HepG2 (cell line): Measurements from ENCODE around the gene SLC43A3. TPM values are rescaled to one million over a fixed set of nuclear protein-coding genes. Genes with fewer than 3 reads are reported as not detected.

Experiments used
- ATAC-seq: fragments of 200-7000 bp; cut with Tn5 transposase; 3 replicates; pipeline ENCODE4 v1.9.1; 2020; ENCODE audit warnings: mild to moderate bottlenecking, moderate library complexity
- BruUV-seq: library from RNA; stranded (reverse); fragments of 400-500 nt; replicated peaks from 2 replicates; lab custom pipeline; 2021; lab: Mats Ljungman, UMichigan
- CTCF ChIA-PET: fragments of 300-600 bp; formaldehyde crosslinking; extraction: SDS; loops from one replicate; lab custom pipeline; 2021; ENCODE audit warnings: low total read pairs, inconsistent platforms, low intra/inter-chr PET ratio; lab: Yijun Ruan, JAX
- POLR2A ChIA-PET: fragments of 350-600 bp; sonication (Branson Sonifier 250); formaldehyde crosslinking; loops from one replicate; lab custom pipeline; 2020; ENCODE audit warnings: antibody characterized with exemption, inconsistent platforms; lab: Yijun Ruan, JAX
- DNase-seq: peaks from one replicate; pipeline ENCODE4 v3.0.0-alpha.2; 2015; ENCODE audit warnings: low spot score
- FAIRE-seq: peaks from 3 replicates; lab custom pipeline; 2011; peaks lifted over from hg19 to GRCh38; lab: Jason Lieb, UNC
- H2AFZ ChIP-seq: one replicate; pipeline ENCODE4 v1.6.1; 2011; ENCODE audit warnings: low read length, inconsistent platforms
- H3K27ac ChIP-seq: fragments of 300-600 bp; 3 replicates; pipeline ENCODE4 v1.8.0; 2011; ENCODE audit warnings: mixed run types, mild to moderate bottlenecking, mixed read lengths, low read length, inconsistent platforms; ENCODE audit not compliant: insufficient read depth; ENCODE audit errors: extremely low read length
- H3K27me3 ChIP-seq, 2 experiments: fragments of 200-600 bp in 1 of 2; 2 replicates in 1 of 2; 3 replicates in 1 of 2; pipeline versions ENCODE4 v1.6.0 to v1.8.0; 2011; ENCODE audit warnings: low read length in 2 of 2, mild to moderate bottlenecking in 2 of 2, moderate library complexity in 2 of 2, inconsistent platforms in 1 of 2; ENCODE audit not compliant: insufficient read depth in 2 of 2, control insufficient read depth in 1 of 2
- H3K36me3 ChIP-seq, 2 experiments: fragments of 200-600 bp in 1 of 2; replicated peaks in 1 of 2; 2 replicates in 1 of 2; 3 replicates in 1 of 2; pipeline versions ENCODE4 v1.5.1 to v1.8.0; 2011; ENCODE audit warnings: low read length in 2 of 2, inconsistent platforms in 1 of 2; ENCODE audit not compliant: insufficient read depth in 2 of 2, control insufficient read depth in 1 of 2
- H3K4me1 ChIP-seq: 2 replicates; pipeline ENCODE4 v1.5.1; 2012; ENCODE audit warnings: low read length, inconsistent platforms; ENCODE audit not compliant: insufficient read depth
- H3K4me2 ChIP-seq: 2 replicates; pipeline ENCODE4 v1.6.0; 2011; ENCODE audit warnings: low read depth, low read length, inconsistent platforms
- H3K4me3 ChIP-seq, 3 experiments: fragments of 200-600 bp in 1 of 3; sonication (generic), shearing (Covaris generic) in 1 of 3; replicated peaks in 1 of 3; 2 replicates each; pipeline ENCODE4 v1.5.1; 2011 to 2016; ENCODE audit warnings: low read length in 3 of 3, inconsistent platforms in 2 of 3, low read depth in 2 of 3, mild to moderate bottlenecking in 2 of 3, control low read depth in 1 of 3, mixed read lengths in 1 of 3; ENCODE audit not compliant: insufficient read depth in 1 of 3
- H3K79me2 ChIP-seq: one replicate; pipeline ENCODE4 v1.6.1; 2011; ENCODE audit warnings: low read length, inconsistent platforms; ENCODE audit not compliant: insufficient read depth
- H3K9ac ChIP-seq: 2 replicates; pipeline ENCODE4 v1.6.0; 2011; ENCODE audit warnings: mild to moderate bottlenecking, low read depth, low read length, inconsistent platforms; ENCODE audit not compliant: insufficient read depth
- H3K9me3 ChIP-seq: 2 replicates; pipeline ENCODE4 v1.5.1; 2012; ENCODE audit warnings: mild to moderate bottlenecking, low read length
- H4K20me1 ChIP-seq: 2 replicates; pipeline ENCODE4 v1.6.0; 2011; ENCODE audit warnings: inconsistent platforms, mild to moderate bottlenecking, low read length, moderate library complexity; ENCODE audit not compliant: insufficient read depth
- ARNTL ChIP-seq: sonication (generic); formaldehyde crosslinking; IDR thresholded peaks from 2 replicates; pipeline ENCODE4 v1.4.0; 2020; ENCODE audit warnings: mild to moderate bottlenecking, missing genetic modification reagents
- CSRNP1 ChIP-seq: sonication (generic); formaldehyde crosslinking; IDR thresholded peaks from 2 replicates; pipeline ENCODE4 v1.8.1; 2023; ENCODE audit warnings: mild to moderate bottlenecking, missing genetic modification reagents
- DPF2 ChIP-seq: sonication (generic); formaldehyde crosslinking; IDR thresholded peaks from 2 replicates; pipeline ENCODE4 v1.4.0; 2020; ENCODE audit warnings: mild to moderate bottlenecking, low read depth, missing genetic modification reagents, borderline replicate concordance
- EED ChIP-seq: sonication (generic); formaldehyde crosslinking; IDR thresholded peaks from 2 replicates; pipeline ENCODE4 v1.5.0; 2020; ENCODE audit warnings: mild to moderate bottlenecking, missing genetic modification reagents
- EHMT2 ChIP-seq: fragments of 200-600 bp; sonication (generic); IDR thresholded peaks from 2 replicates; pipeline ENCODE4 v1.7.0; 2017; ENCODE audit warnings: antibody characterized with exemption, low read depth, low read length, borderline replicate concordance
- GATAD1 ChIP-seq: IDR thresholded peaks from 2 replicates; pipeline ENCODE4 v1.6.1; 2016; ENCODE audit warnings: missing genetic modification reagents, missing compliant biosample characterization
- KAT7 ChIP-seq: IDR thresholded peaks from 2 replicates; pipeline ENCODE4 v1.6.1; 2018; ENCODE audit warnings: borderline replicate concordance, missing compliant biosample characterization
- NFKBIZ ChIP-seq: IDR thresholded peaks from 2 replicates; pipeline ENCODE4 v1.6.1; 2018; ENCODE audit warnings: missing genetic modification reagents, missing compliant biosample characterization
- NR2F6 ChIP-seq, 2 experiments: IDR thresholded peaks; 2 replicates each; pipeline ENCODE4 v1.6.1; 2016; ENCODE audit warnings: antibody characterized with exemption in 1 of 2, mild to moderate bottlenecking in 1 of 2
- PLSCR1 ChIP-seq: sonication (generic); formaldehyde crosslinking; IDR thresholded peaks from 2 replicates; pipeline ENCODE4 v1.5.0; 2020; ENCODE audit warnings: missing genetic modification reagents, mild to moderate bottlenecking, borderline replicate concordance
- POLR2G ChIP-seq: fragments of 200-400 bp; formaldehyde crosslinking; IDR thresholded peaks from 2 replicates; pipeline ENCODE4 v1.6.1; 2018; ENCODE audit warnings: mild to moderate bottlenecking, low read depth, low read length, moderate library complexity
- SUZ12 ChIP-seq: fragments of 150-350 bp; IDR thresholded peaks from 2 replicates; pipeline ENCODE4 v1.6.1; 2014; ENCODE audit warnings: low read depth, low read length
- ZFP36L2 ChIP-seq: sonication (generic); formaldehyde crosslinking; IDR thresholded peaks from 2 replicates; pipeline ENCODE4 v1.4.0; 2020; ENCODE audit warnings: missing genetic modification reagents
- ZNF281 ChIP-seq: sonication (generic); formaldehyde crosslinking; IDR thresholded peaks from 2 replicates; pipeline ENCODE4 v1.4.0; 2020; ENCODE audit warnings: missing genetic modification reagents, borderline replicate concordance
- ZNF337 ChIP-seq: sonication (generic); formaldehyde crosslinking; IDR thresholded peaks from 2 replicates; pipeline ENCODE4 v1.5.1; 2020; ENCODE audit warnings: missing genetic modification reagents, low read depth, mild to moderate bottlenecking, borderline replicate concordance
- ZNF7 ChIP-seq: IDR thresholded peaks from 2 replicates; pipeline ENCODE4 v1.6.1; 2016; ENCODE audit warnings: missing biosample characterization, missing genetic modification reagents
- ZNF792 ChIP-seq: IDR thresholded peaks from 2 replicates; pipeline ENCODE4 v1.6.1; 2016
- WGBS: methylation state at CpG from one replicate; pipeline ENCODE4 v1.1.6; 2017; ENCODE audit warnings: low lambda C conversion rate; 5-methylcytosine and 5-hydroxymethylcytosine counted together
- in situ Hi-C: cut with HindIII; loops from 2 replicates; pipeline ENCODE4 v1.10.0; 2017; ENCODE audit warnings: low pct_unique_long_range_greater_than_20kb; ENCODE audit not compliant: extremely low pct_ligation_motif_present
- intact Hi-C: fragments of 100-400 bp; cut with micrococcal nuclease; formaldehyde crosslinking; loops from one replicate; pipeline ENCODE4 v1.10.0; 2022; ENCODE audit not compliant: unreplicated experiment
- polyA plus RNA-seq, 8 experiments: library from polyadenylated mRNA; depleted of rRNA in 3 of 8; stranded (reverse) in 7 of 8; unstranded in 1 of 8; fragments of >200 nt; fragmentation: Illumina TruSeq in 4 of 8; extraction: Trizol in 4 of 8; gene quantifications; 2 replicates each; pipeline versions ENCODE4 v1.2.1 to v1.2.3, GENCODE V29; 2011 to 2016; ENCODE audit warnings: low read depth in 4 of 8, missing spikeins in 1 of 8, mixed read lengths in 1 of 8; ENCODE audit not compliant: insufficient read depth in 1 of 8
- total RNA-seq, 5 experiments: library from RNA; depleted of rRNA; stranded (reverse); fragments of >200 nt; fragmentation: Illumina TruSeq; extraction: Trizol; gene quantifications; 2 replicates each; pipeline ENCODE4 v1.2.3, GENCODE V29; 2016; ENCODE audit warnings: low read depth in 1 of 5

Gene SLC43A3
- total and polyA plus RNA-seq, 2 of the 13 experiments (the other 11 are each of a cell fraction or from before 2014, with no cell fraction given): 2.6 TPM; not detected in 1

- no peak overlapping the region for H3K27ac ChIP-seq
- intact Hi-C loops: no loop called here
- 42% methylated on average over 2 of the region's 2 CpGs for WGBS
- BruUV-seq: no TSS peak
- ATAC-seq: no peak
- peaks cover 24% of the 10 kb centered on the region for H3K4me1 ChIP-seq
- H2AFZ ChIP-seq: no peak overlapping the region
- no peak overlapping the region for H3K9ac ChIP-seq
- no peak for DNase-seq
- H4K20me1 ChIP-seq: no peaks in the 10 kb centered on the region
- TF ChIP-seq CSRNP1 (no peak), EED (CRISPR knock-in tag) (no peak), DPF2 (CRISPR knock-in tag) (no peak), ZNF337 (no peak), NFKBIZ (no peak), ZNF281 (CRISPR knock-in tag) (no peak), ZFP36L2 (CRISPR knock-in tag) (no peak), SUZ12 (no peak), KAT7 (no peak), PLSCR1 (CRISPR knock-in tag) (no peak), ZNF792 (no peak), ARNTL (CRISPR knock-in tag) (no peak), POLR2G (no peak), EHMT2 (no peak), ZNF7 (no peak), GATAD1 (CRISPR knock-in tag) (no peak), NR2F6 (IDR thresholded peaks at IDR 0.05) (no peak), NR2F6 (CRISPR knock-in tag; IDR thresholded peaks at IDR 0.05) (no peak)
- in situ Hi-C loops: no loop called here
- H3K4me2 ChIP-seq: no peak overlapping the region
- H3K9me3 ChIP-seq: no peaks in the 10 kb centered on the region
- FAIRE-seq: no peak
- H3K79me2 ChIP-seq: no peaks in the 10 kb centered on the region
- no peak overlapping the region for H3K4me3 ChIP-seq
- no peaks in the 10 kb centered on the region for H3K36me3 ChIP-seq
- ChIA-PET POLR2A (no interaction called here), CTCF (no interaction called here)
- H3K27me3 ChIP-seq: peaks cover 0 to 4% of the 10 kb centered on the region in 2 experiments; a peak in 3 of 5 replicates
Observed at GRCh38 chr11:57396744-57397143, 30.2 kb downstream of the SLC43A3 start.
